ENCODE results near the gene ZNF606. TPM values are rescaled to one million over a fixed set of nuclear protein-coding genes. Genes with fewer than 3 reads are reported as not detected.

ZNF606 gene
- polyA plus RNA-seq, 1 experiment: 2.3 TPM

GRCh38 chr19:58022283-58022660, 19.7 kb upstream of the ZNF606 start:
- DNase-seq (ENCODE audit: low read depth): no peak
- TF ChIP-seq CTCF (IDR thresholded peaks at IDR 0.05; ENCODE audit: insufficient read depth, low read depth, low read length): no peak
- Histone ChIP-seq H3K36me3 (ENCODE audit: control insufficient read depth, insufficient read depth, low read length) (no peaks in the 10 kb centered on the region), H3K27me3 (ENCODE audit: control insufficient read depth, insufficient read depth, low read length) (no peaks in the 10 kb centered on the region), H3K4me3 (ENCODE audit: low read depth, low read length) (no peak overlapping the region)
- CTCF ChIA-PET: interaction anchor here (0.8 kb wide), 1 partner anchor 37 kb away, joined by 4 read pairs; the partner anchor contains the start of gene ZNF135
- POLR2A ChIA-PET: no interaction called here

- Histone ChIP-seq H3K36me3 (ENCODE audit: control insufficient read depth, insufficient read depth, low read length) (no peaks in the 10 kb centered on the region), H3K27me3 (ENCODE audit: control insufficient read depth, insufficient read depth, low read length) (no peaks in the 10 kb centered on the region), H3K4me3 (ENCODE audit: low read depth, low read length) (no peak overlapping the region)
- DNase-seq (ENCODE audit: low read depth): no peak
- ChIA-PET POLR2A (no interaction called here), CTCF (interaction anchor here (0.8 kb wide), 1 partner anchor 38 kb away, joined by 4 read pairs; the partner anchor contains the start of gene ZNF135)
- TF ChIP-seq CTCF (IDR thresholded peaks at IDR 0.05; ENCODE audit: insufficient read depth, low read depth, low read length): peak; percentile 41
These were observed 19.1 kb upstream of the ZNF606 start for GRCh38 chr19:58021541-58022282.

- DNase-seq (ENCODE audit: low read depth): no peak
- Histone ChIP-seq H3K27me3 (ENCODE audit: control insufficient read depth, insufficient read depth, low read length) (no peaks in the 10 kb centered on the region), H3K36me3 (ENCODE audit: control insufficient read depth, insufficient read depth, low read length) (no peaks in the 10 kb centered on the region), H3K4me3 (ENCODE audit: low read depth, low read length) (no peak overlapping the region)
- TF ChIP-seq CTCF (IDR thresholded peaks at IDR 0.05; ENCODE audit: insufficient read depth, low read depth, low read length): no peak
- POLR2A ChIA-PET: no interaction called here
- CTCF ChIA-PET: no interaction called here
These were observed 17.5 kb upstream of the ZNF606 start for GRCh38 chr19:58020129-58020528.

- no peak for DNase-seq (ENCODE audit: low read depth)
- ChIA-PET CTCF (no interaction called here), POLR2A (no interaction called here)
- TF ChIP-seq CTCF (IDR thresholded peaks at IDR 0.05; ENCODE audit: insufficient read depth, low read depth, low read length): no peak
- Histone ChIP-seq H3K36me3 (ENCODE audit: control insufficient read depth, insufficient read depth, low read length) (no peaks in the 10 kb centered on the region), H3K27me3 (ENCODE audit: control insufficient read depth, insufficient read depth, low read length) (no peaks in the 10 kb centered on the region), H3K4me3 (ENCODE audit: low read depth, low read length) (no peak overlapping the region)
These were observed 11.5 kb upstream of the ZNF606 start for GRCh38 chr19:58014141-58014540.

GRCh38 chr19:58010507-58010906, 7.9 kb upstream of the ZNF606 start:
- CTCF ChIA-PET: no interaction called here
- POLR2A ChIA-PET: no interaction called here
- Histone ChIP-seq H3K4me3 (ENCODE audit: low read depth, low read length) (no peak overlapping the region), H3K27me3 (ENCODE audit: control insufficient read depth, insufficient read depth, low read length) (no peaks in the 10 kb centered on the region), H3K36me3 (ENCODE audit: control insufficient read depth, insufficient read depth, low read length) (0 out of 2 replicates have a peak, but pooled peaks cover 2% of the 10 kb centered on the region)
- no peak for TF ChIP-seq CTCF (IDR thresholded peaks at IDR 0.05; ENCODE audit: insufficient read depth, low read depth, low read length)
- no peak for DNase-seq (ENCODE audit: low read depth)
